NCI-H774 (cell line): ENCODE measurements around the gene CFAP61.
"Not testable (repeated sequence)": the region's sequence is repeated elsewhere in the genome, so short reads cannot be mapped to it uniquely, and the experiment has no call there.

ENCODE experiments used
- DNase-seq: peaks from one replicate; lab custom pipeline; 2025; lab: John Stamatoyannopoulos, UW

The CFAP61 gene

DNA sequence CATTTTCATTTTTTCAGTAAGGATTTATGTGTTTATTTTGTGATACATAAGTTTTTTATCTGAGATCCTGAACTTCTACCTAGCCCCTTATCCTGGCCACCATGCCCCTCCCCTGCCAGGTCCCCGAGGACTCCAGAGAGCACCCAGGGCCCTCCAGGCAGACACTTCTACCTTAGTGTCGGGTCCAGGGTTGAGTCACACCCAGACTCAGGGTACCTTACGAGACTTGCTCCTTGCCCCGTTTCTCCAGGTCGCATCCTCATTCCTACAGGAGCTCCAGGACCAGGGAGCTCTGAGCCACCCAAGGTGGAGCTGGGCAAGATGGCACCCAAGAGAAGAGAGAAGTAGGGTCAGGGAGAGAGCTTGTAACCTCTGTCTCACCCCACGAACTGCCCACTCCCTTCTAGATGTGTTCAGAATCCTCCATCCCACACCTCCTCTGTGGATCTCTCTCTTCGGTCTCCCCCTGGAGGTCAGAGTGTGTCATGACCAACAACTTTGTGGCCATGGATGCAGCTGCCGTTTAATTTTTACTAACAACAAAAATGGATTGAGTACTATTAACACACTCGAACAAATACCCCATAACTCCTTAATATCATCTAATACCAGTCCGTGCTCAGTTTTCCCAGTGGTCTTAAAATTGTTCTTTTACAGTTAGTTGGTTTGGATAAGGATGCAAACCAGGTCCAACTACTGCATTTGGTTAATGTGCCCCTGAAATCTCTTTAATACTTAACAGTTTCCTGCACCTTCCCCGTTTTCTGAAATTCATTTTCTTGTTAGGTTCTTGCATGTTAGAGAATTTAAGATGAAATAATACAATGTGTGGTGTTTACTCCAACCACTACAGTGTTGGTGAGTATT is 185.0 kb downstream of the CFAP61 start:
- peak; percentile 40 for DNase-seq

GRCh38 chr20:20241976-20242375 is 189.6 kb downstream of the CFAP61 start:
- peak; percentile 44 for DNase-seq

DNA sequence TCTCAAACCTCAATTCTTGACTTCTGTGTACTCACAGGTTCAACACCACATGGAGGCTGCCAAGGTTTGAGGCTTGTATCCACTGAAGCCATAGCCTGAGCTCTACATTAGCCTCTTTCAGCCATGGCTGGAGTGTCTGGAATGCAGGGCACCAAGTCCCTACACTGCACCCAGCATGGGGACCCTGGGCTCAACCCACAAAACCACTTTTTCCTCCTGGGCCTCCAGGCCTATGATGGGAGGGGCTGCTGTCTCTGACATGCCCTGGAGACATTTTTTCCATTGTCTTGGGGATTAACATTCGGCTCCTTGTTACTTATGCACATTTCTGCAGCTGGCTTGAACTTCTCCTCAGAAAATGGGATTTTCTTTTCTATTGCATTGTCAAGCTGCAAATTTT is 192.1 kb downstream of the CFAP61 start:
- not testable (repeated sequence) for DNase-seq

DNA sequence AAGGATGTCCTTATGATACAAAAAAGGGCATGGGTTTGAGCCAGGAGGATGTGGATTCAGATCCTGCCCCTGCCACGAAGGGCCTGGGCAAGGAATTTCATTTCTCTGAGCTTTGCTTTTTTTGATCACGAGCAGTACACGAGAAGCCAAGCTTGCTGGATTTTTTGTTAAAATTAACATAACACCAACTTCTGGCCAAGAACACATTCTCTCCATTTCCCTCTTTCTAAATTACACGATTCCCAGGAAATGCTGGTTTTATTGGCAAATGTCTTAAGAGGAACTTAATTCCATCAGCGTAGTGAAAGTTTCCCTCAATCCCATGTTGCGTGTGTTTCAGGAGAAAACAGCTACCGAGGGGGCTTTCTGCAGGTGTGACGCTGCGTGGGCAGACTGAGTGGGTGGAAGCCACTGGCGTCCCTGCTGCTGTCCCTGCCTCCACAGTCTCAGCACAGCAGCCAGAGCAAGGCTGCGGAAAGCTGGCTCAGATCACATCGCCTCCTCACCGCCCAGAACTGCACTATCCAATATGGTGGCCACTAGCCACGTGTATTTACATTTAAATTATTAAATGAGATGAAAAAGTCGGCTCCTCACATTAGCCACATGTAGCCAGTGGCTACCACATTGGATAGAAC is 194.8 kb downstream of the CFAP61 start:
- DNase-seq = no peak

DNA sequence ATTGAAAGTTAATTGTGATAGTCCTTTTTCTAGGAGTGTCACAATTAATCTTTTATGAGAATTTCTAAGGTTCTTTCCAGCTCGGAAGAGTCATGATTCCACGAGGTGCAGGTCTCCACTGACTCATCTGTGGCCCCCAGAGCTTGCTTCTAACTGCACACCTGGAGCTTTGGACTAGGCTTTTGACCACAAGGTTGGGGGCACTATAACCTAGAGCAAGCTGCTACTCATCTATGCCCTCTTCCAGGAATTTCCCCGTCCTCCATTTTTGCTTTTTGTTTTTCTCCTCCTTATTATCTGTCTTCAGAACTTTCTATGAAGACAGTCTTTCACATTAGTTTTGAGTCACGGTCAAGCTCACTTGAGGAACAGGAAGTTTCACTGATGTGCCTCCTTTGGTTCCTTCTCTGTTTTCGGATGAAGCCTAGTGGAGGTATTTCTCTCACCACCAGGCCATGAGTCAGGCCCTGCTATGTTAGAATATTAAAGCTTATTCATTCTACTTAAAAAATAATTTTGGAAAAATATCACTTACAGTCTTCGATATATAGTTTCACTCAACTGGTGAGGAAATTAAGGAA is 196.4 kb downstream of the CFAP61 start:
- DNase-seq = no peak

DNA sequence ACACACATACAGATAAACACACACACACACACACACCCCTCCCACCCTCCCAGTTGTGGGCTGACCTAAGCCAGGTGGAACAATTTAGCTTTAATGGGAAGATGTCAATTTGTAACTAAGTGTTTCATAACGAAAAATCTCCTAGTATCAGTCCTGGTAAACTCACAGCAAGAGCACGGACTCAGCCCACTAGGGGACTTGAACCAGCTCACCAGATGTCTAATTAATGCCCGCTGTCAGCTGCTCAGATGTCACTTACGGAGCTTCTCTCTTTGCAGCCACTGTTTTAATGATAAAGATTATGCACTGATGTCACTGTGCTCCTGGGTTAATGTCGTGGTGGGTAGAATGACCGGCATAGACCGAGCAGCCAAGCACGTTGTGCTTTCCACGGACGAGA is 199.0 kb downstream of the CFAP61 start:
- no peak for DNase-seq

GRCh38 chr20:20251836-20252235 is 199.5 kb downstream of the CFAP61 start:
- DNase-seq = no peak

- no peak for DNase-seq
Measured at GRCh38 chr20:20253039-20253743, 200.9 kb downstream of the CFAP61 start.

DNA sequence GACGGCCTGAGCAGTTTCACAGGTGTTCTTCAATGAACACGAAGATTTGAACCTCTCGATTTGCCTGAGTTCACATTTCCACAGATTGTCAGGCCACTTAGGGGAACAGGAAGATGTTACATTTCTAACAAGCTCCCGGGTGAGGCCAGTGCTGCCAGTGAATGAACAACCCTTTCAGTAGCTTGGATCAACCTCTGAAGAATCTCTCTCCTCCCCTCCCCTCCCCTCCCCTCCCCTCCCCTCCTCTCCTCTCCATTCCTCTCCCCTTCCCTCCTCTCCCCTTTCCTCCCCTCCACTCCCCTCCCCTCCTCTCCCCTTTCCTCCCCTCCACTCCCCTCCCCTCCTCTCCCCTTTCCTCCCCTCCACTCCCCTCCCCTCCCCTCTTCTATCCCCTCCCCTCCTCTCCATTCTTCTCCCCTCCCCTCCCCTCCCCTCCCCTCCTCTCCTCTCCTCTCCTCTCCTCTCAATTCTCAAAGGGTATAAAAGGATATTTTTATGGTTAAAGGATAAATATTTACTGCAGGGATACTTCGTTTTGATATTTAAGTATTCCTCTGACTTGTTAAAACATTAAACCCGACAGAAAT is 201.5 kb downstream of the CFAP61 start:
- DNase-seq = peak; percentile 27

DNA sequence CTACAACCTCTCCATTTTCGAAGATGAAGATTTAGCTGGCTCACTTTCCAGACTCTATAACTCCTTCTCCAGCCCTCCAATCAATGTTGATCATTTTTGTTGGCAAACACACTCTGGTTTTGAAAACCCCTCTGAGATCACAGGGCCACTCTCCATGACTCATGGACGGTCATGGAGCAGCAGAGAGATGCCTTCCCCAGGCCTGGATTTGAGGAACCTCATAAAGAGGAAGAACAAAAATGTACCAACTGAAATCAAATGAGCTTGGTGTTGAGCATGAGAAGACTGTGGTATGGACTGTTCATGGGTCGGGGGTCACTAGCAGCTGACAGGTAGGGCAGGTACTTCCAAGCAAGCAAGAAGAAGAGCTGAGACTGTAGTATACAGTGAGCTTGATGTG is 202.8 kb downstream of the CFAP61 start:
- no peak for DNase-seq

DNA sequence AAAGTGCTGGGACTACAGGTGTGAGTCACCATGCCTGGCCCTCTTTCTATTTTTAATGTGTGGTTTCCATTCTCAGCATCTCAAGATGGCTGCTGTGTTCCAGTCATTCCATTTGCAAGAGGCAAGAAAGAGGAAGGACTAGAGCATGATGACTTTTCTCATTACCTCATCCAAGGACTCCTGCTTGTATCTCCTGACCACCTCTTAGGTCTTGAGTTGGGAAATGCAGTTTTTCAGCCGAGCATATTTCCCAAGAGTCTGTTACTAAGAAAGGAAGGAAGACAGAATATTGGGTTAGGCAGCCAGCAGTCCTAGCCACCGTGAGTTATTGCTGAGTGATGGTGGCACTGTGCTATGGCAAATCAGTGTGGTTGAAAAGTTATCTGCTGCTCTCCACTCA is 207.2 kb downstream of the CFAP61 start:
- DNase-seq = no peak

DNA sequence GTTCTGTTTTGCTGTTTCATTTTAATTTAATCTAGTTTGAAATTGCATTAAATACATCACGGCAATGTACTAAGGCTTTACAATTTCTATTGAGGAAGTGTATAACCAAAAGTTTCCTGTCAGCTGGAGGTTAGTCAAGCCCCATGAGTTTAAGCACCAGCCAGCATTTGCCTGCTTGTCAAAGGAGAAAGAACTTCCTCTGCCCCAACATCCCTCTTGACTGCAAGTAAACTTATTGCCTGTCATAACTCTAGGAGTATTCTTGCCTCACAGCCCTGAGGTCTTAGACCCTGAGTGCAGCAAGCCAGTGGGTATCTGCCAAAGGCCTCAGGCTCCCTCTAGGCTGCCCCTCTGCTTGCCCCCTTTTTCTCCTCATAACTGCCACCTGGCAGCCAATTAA is 208.8 kb downstream of the CFAP61 start:
- DNase-seq = no peak

- no peak for DNase-seq
Measured at GRCh38 chr20:20265210-20265609, 212.9 kb downstream of the CFAP61 start.

DNA sequence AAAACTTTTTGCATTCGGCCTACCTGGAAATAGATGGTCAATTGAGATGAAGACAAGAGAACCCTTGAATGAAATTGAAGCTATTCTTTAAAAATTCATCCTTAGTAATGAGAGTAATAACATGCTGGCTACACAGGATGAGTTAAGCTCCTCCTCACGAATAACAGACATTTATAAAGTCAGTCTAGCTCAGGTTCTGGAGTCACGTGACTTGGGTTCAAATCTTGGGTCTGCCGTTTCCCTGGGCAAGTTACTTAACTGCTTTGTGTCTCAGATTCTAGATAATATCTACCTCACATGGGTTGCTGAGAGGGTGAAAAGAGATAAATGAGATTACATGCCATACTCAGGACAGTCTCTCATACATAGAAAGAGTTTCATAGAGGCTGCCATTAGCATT is 214.2 kb downstream of the CFAP61 start:
- DNase-seq = no peak

DNA sequence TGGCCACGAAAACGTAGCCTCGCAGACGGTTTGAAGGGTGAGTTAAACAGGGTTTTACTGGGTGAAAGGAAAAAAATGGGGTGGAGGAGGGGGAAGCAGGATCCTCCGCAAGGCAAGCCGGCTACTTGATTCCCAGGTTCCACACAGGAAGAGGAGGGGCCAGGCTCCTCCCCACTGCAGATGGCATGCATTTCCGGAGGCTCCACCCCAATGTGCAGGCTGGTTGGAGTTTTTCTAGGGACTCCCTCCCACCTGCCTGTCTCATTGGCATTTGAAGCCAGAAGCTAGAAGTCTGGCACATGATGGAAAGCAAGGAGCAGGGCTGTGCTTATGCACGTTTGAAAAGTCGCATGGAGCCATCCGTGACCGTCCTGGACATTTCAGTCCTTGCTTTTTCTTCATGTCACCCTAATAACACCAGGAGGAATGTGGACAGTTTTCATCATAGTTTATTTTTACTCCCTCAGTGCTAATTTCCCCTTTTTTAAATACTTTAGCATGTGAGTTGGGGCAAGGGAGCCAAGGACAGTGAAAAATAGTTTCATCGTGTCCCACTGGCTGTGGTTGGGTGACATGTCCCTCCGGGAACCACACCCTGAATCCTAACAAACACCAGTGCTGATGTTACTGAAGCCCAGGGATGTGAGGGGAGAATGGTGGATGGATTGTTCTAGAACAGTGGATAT is 215.5 kb downstream of the CFAP61 start:
- no peak for DNase-seq

DNA sequence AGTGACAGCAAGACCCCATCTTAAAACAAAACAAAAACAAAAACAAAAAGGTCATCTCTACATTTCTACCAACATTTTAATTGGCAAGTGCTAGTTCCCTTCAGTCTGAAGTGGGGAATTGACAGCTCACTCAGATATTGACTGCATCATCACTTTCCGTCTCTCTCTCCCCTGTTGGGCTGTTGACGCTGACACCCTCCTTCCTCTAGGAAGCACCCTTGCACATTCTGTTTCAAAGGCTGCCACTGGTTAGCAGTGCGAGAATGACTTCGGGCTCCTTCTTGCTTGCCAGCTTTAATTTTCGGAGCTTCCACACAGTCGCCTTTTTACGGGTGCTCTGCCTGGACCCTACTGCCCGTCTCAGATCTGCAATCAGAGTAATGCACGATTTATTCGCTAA is 218.9 kb downstream of the CFAP61 start:
- DNase-seq = no peak

GRCh38 chr20:20272686-20273085 is 220.4 kb downstream of the CFAP61 start:
- no peak for DNase-seq

DNA sequence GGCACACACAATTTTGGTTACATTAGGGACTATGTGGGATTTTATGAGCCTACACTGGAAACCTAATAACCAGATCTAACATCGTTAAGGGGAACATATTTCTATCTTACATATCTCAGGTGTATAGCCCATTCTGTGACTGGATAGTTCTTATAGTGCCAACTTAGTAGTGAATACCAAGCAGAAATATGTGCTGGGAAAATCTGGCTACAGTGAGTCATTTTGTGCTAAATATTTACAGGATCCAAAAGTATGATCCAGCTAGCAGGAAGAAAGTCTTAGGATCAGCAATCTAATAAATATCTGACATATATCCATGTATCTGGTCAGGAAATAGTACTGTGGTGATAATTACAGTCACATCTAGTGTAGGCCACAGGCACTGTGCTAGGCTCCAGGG is 221.0 kb downstream of the CFAP61 start:
- no peak for DNase-seq

- no peak for DNase-seq
Measured at GRCh38 chr20:20274821-20275220, 222.5 kb downstream of the CFAP61 start.

GRCh38 chr20:20275636-20276035 is 223.3 kb downstream of the CFAP61 start:
- no peak for DNase-seq

GRCh38 chr20:20276811-20277530 is 224.6 kb downstream of the CFAP61 start:
- DNase-seq = no peak
